Jurkat, Clone E6-1 (cell line): ENCODE results near the gene FXYD6.

Experiments used
- DNase-seq: peaks from one replicate; pipeline ENCODE4 v3.0.0-alpha.2; 2011; ENCODE audit warnings: low read depth, low spot score
- H3K4me3 ChIP-seq: 2 replicates; pipeline ENCODE4 v1.5.1; 2011; ENCODE audit warnings: mild to moderate bottlenecking, low read length, control low read depth, moderate library complexity

FXYD6 gene

DNA sequence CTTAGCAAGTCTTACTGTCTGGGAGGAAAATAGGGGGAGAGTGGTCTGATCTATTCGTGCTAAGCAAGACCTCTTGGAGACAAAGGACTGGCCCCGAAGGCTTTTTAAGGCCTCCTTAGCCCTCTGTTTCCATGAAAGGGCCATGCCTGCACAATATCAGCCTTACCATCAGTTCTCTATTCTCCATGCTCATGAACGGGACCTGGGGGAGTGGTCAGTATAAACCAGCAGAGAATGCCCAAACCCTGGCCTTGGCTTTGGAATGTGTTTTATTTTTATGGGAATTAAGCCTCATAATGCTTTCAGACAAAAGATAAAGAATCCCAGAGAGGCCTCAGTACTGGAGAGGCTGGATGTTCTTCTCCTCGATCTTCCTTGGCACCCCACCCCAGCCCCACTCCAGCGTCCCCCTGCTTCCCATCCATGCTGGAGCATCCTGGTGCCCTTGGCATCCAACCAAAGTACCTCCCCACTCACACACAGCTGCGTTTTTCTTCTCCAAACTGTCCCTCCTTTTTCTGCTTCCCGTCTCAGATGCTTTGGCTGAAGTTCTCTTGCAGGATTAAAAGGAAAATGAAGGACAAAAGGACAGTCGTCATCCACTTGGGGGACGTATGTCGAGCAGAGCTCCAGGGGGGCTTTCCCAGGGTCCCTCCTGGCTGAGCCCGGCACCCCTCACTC lies 18.6 kb downstream of the FXYD6 start:
- no peak for DNase-seq

DNA sequence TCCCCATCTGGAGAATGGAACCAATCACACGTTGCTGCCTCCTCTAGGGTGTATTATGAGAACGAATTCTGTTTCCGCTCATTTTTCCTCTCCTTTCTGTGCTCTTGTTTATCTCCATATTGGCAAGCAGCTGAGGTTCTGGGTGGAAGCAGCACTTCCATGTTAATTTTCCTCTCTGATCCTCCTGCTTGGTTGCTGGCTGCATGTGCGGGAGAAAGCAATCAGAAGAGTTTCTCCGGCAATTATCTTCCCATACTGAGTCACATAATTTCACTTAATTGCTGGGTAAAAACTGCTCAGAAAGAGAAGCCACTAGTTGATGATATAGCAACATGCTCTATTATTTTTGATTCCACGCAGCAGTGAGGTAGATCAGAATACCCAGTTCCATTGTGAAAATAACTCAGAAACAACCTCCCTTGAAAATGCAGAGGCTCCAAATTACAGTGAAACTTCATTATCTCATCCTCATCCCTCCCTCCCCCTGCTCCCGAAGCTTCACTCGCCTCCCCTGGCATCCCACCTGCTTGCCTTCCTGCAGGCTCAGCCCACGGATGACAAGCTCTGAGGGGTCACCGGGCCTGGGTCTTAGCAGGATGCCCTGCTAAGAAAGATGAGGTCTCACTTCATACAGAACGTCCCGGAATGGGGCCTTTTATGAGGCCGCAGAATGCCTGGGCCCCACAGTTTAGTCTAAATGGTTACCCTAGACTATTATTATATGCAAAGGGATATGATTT lies 20.4 kb downstream of the FXYD6 start:
- no peak overlapping the region for H3K4me3 ChIP-seq
- no peak for DNase-seq

More for the DNA sequence above, 18.6 kb downstream of the FXYD6 start:
- H3K4me3 ChIP-seq, result no peak overlapping the region

DNA sequence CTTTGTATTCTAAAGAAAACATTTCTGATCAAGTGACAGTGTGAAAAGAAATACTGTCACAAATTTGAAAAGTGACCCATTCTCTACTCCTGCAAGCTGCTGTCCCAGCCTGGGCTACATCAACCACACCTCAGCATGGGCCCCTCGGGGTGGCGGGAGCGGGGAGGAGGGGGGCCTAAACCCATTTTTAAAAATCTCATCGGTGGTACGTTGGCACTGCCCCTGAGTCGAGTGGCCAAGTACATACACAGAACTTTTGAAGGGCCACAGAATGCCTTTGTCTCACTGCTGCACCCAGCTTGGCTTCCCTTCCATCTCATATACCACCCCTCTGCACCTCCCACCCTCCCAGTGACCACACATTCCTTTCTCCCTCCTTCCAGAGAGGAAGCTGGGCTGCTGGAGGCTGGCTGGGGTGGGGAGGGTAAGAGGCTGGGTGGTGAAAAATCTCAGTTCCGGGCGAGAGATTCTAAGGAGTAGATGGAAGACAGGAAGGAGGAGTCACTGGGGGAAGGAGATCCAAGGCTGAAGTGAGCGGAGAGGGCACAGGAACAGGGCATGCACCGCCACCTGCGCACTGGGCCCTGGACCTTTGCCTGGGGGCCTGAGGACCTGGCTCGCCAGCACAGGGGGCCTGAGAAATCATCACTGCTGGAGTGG lies 21.1 kb downstream of the FXYD6 start:
- H3K4me3 ChIP-seq, result no peak overlapping the region
- DNase-seq, result no peak

DNA sequence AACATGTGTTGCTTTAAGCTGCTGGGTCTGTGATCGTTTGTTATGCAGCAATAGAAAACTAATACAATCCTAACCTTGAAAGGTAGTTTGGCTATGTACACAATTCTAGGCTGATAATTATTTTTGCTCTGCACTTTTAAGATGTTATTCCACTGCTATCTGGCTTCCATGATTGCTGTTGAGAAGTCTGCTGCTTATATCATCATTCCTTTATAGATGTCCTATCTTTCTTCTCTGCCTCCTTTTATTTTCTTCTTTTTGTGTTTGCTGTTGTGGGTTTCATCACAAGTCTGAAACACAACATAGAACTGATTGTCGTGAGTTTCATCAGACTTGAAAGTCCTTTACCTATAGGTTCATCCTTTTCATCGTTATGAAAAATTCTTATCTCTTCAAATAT lies 24.1 kb downstream of the FXYD6 start:
- no peak for DNase-seq
- no peak overlapping the region for H3K4me3 ChIP-seq

DNA sequence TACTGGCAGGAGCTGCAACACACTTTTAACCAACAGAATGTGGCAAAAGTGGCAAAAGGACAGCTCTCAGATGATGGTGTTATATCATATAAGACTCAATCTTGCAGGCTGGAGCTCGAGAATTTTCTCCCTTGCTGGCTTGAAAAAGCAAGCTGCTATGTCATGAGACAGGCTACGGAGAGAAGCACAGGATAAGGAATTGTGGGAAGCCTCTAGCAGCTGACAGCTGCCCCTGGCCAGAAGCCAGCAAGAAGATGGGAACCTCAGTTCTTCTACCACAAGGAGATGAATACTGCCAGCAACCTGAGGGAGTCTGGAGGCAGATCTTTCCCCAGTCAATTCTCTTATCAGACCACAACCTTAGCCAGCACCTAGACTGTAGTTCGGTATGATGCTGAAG lies 24.6 kb downstream of the FXYD6 start:
- DNase-seq, result no peak
- no peak overlapping the region for H3K4me3 ChIP-seq

DNA sequence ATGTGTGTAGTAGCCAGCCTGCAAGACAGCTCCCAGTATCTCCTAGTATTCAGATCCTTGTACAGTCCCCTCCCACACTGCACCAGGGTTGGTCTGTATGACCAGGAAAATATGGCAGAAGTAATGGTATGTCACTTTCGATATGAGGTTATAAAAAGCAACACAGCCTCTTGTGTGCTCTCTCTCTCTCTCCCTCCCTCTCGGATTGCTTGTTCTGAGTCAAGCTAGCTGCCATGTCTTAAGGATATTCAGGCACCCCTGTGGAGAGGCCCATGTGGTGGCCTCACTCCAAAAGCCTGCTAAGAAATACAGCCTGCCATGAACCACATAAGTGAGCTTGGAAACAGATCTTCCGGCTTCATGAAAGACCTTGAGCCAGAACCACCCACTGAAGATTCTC lies 25.4 kb downstream of the FXYD6 start:
- no peak overlapping the region for H3K4me3 ChIP-seq
- no peak for DNase-seq

DNA sequence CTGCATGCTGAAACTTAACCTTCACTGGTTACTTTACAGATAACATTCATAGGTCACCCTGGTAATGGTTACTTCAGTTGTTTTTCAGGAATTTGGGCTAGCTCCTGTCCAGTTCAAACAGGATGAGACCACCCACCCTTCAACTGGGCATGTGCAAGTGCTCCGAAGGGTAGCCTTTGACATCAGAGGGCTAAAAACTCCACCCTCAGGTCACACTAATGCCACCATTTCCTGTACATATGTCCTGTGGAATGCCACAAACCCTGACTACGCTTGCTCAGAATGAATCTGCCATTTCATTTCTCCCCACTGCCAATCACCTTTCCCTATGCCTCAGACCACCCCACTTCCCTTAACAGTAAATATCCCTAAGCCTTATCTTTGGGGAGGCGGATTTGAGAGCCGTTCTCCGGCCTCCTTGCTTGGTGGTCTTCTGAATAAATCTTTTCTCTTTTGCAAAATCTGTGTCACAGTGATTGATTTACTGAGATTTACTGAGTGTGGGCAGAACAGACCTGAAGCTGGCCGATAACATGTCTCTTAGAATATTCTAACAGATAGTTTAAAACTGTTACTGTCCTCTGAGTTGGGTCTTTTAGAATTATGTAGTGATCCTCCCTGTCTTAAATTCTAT lies 26.6 kb downstream of the FXYD6 start:
- no peak overlapping the region for H3K4me3 ChIP-seq
- no peak for DNase-seq

DNA sequence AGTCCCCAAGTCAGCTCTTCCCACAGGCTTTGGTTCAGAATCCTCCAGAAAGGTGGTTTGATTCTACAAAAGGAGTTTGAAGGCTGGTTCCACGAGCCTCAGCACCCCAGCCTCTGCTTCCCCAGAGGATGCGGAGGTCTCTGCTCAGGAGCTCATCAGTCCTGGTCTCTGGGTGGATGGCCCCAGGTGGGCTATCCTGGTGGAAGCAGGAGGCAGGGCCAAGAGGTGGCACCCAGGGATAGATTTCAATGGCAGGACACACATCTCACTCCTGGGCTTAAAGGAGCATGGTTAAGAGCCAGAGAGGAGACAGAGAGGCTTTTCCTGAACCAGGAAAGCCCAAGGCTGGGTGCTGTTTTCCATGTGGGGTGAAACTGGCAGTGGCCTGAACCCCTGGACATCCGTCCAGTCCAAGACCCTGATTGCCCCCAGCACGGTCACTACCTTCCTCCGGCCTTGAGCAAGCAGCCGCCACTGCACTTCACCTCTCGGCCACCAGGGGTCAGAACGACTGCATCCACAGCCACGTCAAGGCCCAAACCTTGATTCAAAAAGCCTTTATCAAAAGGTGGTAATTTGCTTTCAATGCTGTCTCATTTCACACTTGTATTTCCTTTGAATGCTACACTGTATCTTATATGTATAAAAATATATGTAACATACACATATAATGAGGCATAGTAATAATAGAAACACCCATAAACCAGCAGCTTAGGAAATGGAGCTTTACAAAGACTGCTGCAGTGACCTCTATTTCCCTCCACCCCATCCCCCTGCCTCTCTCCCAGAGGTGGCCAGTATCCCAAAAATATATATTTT lies 32.6 kb downstream of the FXYD6 start:
- no peak for DNase-seq
- no peak overlapping the region for H3K4me3 ChIP-seq

DNA sequence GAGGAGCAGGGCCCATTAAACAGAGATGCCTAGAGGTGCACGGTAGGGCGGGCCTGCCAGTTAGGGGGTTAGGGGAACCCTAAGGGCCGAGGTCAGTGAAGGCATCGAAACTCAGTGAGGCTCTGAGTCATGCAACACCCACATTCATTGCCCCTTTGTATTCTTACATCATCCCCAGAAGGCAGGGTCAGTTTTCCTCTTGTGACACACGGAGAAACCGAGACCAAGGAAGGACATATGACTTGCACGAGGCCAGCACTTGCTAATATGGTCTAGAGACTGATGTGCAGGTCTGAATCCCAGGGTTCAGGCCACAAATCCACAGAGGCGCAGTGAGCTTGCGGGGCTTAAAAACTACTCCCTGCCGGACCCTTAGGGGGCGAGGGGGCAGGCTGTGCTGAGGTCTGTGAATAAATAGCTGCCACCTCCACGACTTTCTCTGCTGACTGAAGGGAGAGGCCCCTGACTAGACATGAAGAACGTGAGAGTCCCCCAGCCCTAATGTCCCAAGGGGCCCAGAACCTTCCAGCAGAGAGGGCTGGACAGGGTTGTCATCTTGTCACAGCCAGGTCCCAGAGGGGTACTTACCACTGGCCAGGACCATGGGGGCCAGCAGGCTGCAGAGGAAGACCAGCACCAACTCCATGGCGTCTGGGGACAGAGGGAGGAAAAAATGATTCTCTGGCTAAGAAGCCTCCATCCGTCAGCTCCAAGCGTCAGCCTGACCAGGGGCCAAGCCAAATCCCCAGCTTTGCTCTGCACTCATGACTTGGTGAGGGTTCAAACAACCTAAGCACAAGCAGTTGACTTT lies 34.1 kb downstream of the FXYD6 start:
- DNase-seq, result no peak
- H3K4me3 ChIP-seq, result no peak overlapping the region

DNA sequence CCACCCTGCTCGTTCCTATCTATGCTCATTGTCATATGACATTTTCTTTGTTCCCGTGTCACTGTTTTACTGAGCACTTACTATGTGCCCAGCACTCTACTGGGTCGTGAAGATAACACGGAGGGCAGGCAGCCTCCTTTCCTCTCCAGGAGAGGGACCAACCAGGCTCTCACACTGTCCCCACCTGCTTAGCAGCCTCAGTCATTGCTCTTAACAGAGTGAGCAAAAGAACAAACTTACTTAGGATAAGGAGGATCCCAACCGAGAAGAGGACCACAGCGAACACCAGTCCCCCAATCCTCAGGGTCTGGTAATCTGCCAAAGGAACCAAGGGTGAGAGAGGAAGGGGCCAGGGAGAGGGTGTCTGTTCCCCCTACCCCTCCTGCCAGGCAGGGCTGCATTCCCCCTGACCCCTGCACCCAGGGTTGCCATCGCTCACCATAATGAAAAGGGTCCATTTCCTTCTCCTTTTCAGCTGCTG lies 34.9 kb downstream of the FXYD6 start:
- no peak for DNase-seq
- no peak overlapping the region for H3K4me3 ChIP-seq

DNA sequence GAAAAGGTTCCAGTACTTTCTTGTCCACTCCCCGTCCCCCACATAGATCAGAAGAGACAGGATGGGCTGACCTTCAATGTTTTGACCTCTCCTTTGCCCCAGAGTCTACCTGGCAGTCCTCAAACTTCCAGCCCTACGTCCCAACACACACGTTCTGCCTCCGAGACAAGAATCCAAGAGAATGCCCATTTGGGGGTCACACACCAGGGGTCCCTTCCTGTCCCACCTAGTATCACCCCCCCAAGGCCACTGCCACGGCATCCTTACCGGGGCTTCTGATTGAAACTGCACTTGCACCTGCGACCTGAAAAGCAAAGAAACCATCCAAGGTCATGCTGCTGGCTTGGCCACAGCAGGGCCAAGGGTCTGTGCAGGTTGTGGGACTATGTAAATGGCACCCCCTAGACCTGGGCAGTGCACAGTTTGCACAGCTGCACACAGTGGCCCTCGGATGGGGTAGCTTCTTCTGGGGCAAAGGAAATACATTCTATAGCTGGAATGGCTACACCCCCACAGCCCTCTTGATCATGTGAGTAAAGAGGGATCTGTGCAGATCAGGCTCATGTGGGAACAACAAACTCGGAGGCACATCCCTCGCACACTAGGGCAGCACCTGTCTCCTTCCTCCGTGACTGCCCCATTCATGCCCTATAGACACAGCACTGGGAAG lies 35.4 kb downstream of the FXYD6 start:
- DNase-seq, result no peak

DNA sequence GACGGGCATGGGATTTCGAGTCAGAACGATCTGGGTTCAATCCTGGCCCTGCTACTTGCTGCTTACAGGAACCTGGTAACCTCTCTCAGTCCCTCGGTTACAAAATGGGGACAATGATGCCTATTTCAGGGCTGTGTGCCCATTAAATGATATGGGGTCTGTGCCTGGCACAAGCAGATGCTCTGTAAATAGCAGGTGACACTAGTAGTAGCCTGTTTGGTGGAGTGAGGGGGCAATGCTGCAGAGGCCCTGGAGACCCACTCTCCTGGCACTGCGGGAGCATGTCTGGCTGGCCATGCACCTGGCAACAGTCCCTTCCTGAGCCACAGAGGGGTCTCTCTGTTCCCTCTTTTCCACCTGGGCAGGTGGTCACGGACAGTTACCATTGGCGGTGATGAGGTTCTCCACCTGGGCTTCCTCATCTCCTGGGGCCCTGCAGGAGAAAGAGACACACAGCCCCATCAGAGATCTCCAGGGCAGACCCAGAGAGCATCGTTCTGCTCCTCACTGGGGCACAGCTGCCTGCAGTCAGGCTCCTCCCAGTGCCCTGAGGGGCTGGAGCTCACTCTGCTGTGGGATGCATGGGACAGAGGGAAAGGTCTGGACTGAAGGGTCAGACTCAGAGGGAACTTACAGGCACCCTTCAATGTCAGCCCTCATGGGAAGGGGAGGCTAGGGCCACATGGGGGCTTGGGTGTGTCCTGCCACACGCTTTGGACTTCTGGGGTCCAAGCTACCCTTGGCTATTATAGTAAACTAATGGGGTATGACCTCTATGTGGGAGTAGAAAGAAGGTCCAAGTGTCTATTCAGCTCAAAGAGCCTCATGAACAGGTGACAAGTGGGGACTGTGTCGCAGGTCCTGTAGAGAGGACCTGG lies 36.3 kb downstream of the FXYD6 start:
- no peak for DNase-seq
- H3K4me3 ChIP-seq, result no peak overlapping the region

More for the DNA sequence above, 35.4 kb downstream of the FXYD6 start:
- no peak overlapping the region for H3K4me3 ChIP-seq

DNA sequence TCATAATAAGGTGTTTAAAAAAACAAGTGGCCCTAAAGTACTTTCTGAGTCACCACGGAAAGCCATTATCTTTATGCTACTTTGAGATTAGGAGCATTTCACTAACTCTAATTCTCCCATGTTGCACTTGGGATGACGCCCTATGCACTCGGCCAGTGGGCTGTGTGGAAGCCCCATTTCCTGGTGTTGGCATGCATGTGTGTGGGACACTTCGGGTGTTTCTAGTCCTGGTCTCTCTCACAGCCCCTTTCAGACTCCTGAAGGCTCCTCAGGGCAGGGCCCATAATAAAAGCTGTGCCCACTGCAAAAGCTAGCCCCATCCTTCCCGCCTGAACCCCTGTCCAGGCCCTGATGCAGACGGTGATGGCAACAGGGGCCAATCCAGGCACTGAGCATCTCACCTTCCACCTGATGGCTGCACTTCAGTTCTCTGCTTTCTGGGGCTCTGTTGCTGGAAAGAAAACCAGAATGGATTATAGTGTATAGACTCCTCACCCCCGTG lies 37.0 kb downstream of the FXYD6 start:
- H3K4me3 ChIP-seq, result no peak overlapping the region
- DNase-seq, result no peak

DNA sequence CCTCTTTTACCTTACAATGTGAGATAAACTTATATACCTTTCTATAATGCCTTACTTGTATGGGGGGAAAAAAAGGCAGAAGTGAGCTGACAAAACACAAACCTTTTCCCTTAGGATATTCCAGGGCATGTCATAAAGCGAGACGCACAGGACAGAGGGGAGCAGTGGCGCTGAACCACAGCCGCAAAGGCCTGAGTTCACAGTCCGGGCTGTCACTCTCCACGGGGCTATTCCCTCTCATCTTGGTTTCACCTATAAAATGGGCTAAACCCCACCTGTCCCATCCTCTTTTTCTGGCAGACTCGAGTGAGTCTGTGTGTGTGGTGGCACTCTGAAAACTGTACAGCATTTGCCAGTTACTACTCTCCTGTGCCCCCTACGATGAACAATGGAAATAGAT lies 37.6 kb downstream of the FXYD6 start:
- H3K4me3 ChIP-seq, result no peak overlapping the region
- no peak for DNase-seq

DNA sequence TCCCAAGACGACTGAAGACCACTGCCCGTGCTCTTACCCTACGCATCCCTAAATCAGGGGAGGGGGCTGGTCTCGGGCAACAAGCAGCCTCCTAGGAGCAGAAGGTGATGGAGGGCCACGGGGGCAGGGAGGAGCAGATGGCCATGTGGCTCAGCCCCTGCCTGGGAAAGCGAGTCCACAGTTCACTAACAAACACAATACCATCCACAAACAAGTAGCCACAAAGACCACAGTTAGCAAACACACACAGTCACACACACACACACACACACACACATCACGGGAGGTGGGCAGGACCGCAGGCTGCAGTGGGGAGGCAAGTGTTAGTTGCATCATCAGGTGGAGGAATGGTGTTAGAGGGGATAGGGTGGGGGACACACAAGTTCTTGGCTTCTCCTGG lies 38.7 kb downstream of the FXYD6 start:
- DNase-seq, result no peak
- no peak overlapping the region for H3K4me3 ChIP-seq

DNA sequence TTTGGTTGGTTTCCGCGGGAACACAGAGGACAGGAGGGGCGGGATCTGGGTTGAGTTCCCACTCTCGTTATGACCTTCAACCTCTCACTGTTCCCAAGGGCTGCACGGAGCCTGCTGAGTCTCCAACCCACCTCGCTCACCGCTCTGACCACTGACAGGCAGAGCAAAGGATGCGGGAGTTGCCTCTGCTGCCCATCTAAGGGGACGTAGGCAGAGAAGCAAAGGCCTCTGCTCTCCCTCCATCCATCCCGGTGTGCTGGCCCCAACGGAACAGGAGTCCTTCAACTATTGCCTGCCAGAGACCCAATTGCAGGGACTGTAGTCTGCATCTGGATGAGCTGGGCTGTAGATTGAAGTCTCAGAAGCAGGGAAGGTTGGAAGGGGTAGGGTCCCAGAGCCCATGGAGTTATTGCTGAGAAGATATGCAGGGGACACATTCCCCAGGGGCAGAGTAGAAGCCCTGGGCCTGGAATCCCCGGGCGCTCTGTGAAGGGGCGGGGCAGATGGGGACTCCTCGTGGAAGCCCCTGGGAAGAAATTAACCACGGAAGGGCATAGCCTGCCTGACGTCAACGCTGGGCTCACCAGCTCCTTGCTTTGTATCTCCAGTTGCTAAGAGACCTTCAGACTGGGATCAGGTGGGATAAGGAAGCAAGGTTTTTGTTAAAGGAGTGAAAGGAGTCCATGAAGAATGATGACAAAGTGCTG lies 39.2 kb downstream of the FXYD6 start:
- no peak overlapping the region for H3K4me3 ChIP-seq
- no peak for DNase-seq
